Astrocyte (in vitro differentiated cells and primary cell): Measurements from ENCODE around the gene RMND1. TPM values are rescaled to one million over a fixed set of nuclear protein-coding genes. Genes with fewer than 3 reads are reported as not detected.

Experiments used
- DNase-seq: peaks from one replicate; pipeline ENCODE4 v3.0.0-alpha.2; 2010; ENCODE audit warnings: low read depth
- FAIRE-seq: peaks from 2 replicates; lab custom pipeline; 2011; peaks lifted over from hg19 to GRCh38; lab: Jason Lieb, UNC
- H2AFZ ChIP-seq: 2 replicates; pipeline ENCODE4 v1.6.0; 2012; ENCODE audit warnings: low read depth, low read length, inconsistent platforms
- H3K27ac ChIP-seq: 2 replicates; pipeline ENCODE4 v1.5.1; 2011; ENCODE audit warnings: low read depth, low read length, inconsistent platforms
- H3K27me3 ChIP-seq: 2 replicates; pipeline ENCODE4 v1.6.0; 2011; ENCODE audit warnings: low read length, inconsistent platforms; ENCODE audit not compliant: insufficient read depth
- H3K36me3 ChIP-seq: 2 replicates; pipeline ENCODE4 v1.5.1; 2011; ENCODE audit warnings: low read length, inconsistent platforms; ENCODE audit not compliant: insufficient read depth
- H3K4me1 ChIP-seq: 2 replicates; pipeline ENCODE4 v1.5.1; 2011; ENCODE audit warnings: low read length, inconsistent platforms; ENCODE audit not compliant: insufficient read depth
- H3K4me2 ChIP-seq: 2 replicates; pipeline ENCODE4 v1.6.0; 2012; ENCODE audit warnings: low read length, inconsistent platforms
- H3K4me3 ChIP-seq: 2 replicates; pipeline ENCODE4 v1.5.1; 2011; ENCODE audit warnings: low read depth, mild to moderate bottlenecking, low read length, inconsistent platforms; ENCODE audit not compliant: insufficient read depth
- H3K79me2 ChIP-seq: 2 replicates; pipeline ENCODE4 v1.6.0; 2012; ENCODE audit warnings: mild to moderate bottlenecking, low read length, inconsistent platforms; ENCODE audit not compliant: insufficient read depth
- H3K9ac ChIP-seq: 2 replicates; pipeline ENCODE4 v1.6.0; 2012; ENCODE audit warnings: mild to moderate bottlenecking, low read length, inconsistent platforms
- H3K9me3 ChIP-seq: 2 replicates; pipeline ENCODE4 v1.5.1; 2012; ENCODE audit warnings: low read depth, mild to moderate bottlenecking, low read length, inconsistent platforms; ENCODE audit not compliant: insufficient read depth
- H4K20me1 ChIP-seq: 2 replicates; pipeline ENCODE4 v1.6.0; 2012; ENCODE audit warnings: low read length, inconsistent platforms; ENCODE audit not compliant: insufficient read depth
- H3K27ac Mint-ChIP-seq: one replicate; pipeline ENCODE4 v1.8.0; 2021; ENCODE audit warnings: mild to moderate bottlenecking, mixed read lengths; ENCODE audit not compliant: unreplicated experiment
- H3K27me3 Mint-ChIP-seq: one replicate; pipeline ENCODE4 v1.8.0; 2021; ENCODE audit warnings: low read depth, mixed read lengths; ENCODE audit not compliant: unreplicated experiment
- H3K36me3 Mint-ChIP-seq: one replicate; pipeline ENCODE4 v1.8.0; 2021; ENCODE audit warnings: low read depth, mixed read lengths; ENCODE audit not compliant: unreplicated experiment
- H3K4me1 Mint-ChIP-seq: one replicate; pipeline ENCODE4 v1.8.0; 2021; ENCODE audit warnings: low read depth, mixed read lengths; ENCODE audit not compliant: unreplicated experiment
- H3K4me3 Mint-ChIP-seq: one replicate; pipeline ENCODE4 v1.8.0; 2021; ENCODE audit warnings: mild to moderate bottlenecking, moderate library complexity, mixed read lengths; ENCODE audit not compliant: unreplicated experiment
- H3K9me3 Mint-ChIP-seq: one replicate; pipeline ENCODE4 v1.8.0; 2021; ENCODE audit warnings: mild to moderate bottlenecking, mixed read lengths; ENCODE audit not compliant: unreplicated experiment
- EZH2 ChIP-seq: IDR thresholded peaks from 2 replicates; pipeline ENCODE4 v1.6.1; 2012; ENCODE audit warnings: mild to moderate bottlenecking, low read length, inconsistent platforms; ENCODE audit not compliant: insufficient read depth
- total RNA-seq: library from RNA; stranded (reverse); gene quantifications from 2 replicates; pipeline ENCODE4 v1.2.1, GENCODE V29; 2021
- TF ChIP-seq, protein P1 (sequence below): IDR thresholded peaks from 2 replicates; pipeline ENCODE4 v1.5.1; 2011; ENCODE audit warnings: low read depth, mild to moderate bottlenecking, inconsistent platforms, low read length, moderate library complexity; ENCODE audit not compliant: insufficient read depth

Gene RMND1
- total RNA-seq, 1 donor from 2014 or later = 25.9 TPM

DNA sequence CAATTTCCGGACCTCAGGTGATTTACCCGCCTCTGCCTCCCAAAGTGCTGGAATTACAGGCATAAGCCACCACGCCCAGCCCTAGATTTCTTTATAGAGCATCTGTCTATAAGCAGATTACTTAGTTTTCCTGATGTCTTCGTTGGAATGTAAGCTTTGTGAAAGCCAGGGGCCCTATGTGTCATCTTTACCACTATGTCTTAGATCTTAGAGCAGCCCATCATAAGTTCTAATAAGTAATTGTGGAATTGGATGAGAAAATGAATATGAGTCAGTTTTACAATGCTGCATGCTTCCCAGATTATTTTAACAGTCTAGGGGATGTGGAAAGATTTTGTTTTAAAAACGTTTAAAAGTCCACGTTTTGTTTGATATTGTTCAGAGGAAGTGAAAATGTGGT is 51.5 kb downstream of the RMND1 start:
- Histone ChIP-seq H3K36me3 (peaks cover 3% of the 10 kb centered on the region), H3K4me3 (no peak overlapping the region), H4K20me1 (peaks cover 81% of the 10 kb centered on the region), H2AFZ (no peak overlapping the region), H3K4me1 (no peaks in the 10 kb centered on the region), H3K9me3 (no peaks in the 10 kb centered on the region), H3K27ac (no peak overlapping the region), H3K4me2 (peak overlapping the region; percentile 16), H3K79me2 (peaks cover 89% of the 10 kb centered on the region), H3K9ac (no peak overlapping the region), H3K27me3 (no peaks in the 10 kb centered on the region)
- no peak for TF ChIP-seq EZH2
- TF ChIP-seq, protein P1, sequence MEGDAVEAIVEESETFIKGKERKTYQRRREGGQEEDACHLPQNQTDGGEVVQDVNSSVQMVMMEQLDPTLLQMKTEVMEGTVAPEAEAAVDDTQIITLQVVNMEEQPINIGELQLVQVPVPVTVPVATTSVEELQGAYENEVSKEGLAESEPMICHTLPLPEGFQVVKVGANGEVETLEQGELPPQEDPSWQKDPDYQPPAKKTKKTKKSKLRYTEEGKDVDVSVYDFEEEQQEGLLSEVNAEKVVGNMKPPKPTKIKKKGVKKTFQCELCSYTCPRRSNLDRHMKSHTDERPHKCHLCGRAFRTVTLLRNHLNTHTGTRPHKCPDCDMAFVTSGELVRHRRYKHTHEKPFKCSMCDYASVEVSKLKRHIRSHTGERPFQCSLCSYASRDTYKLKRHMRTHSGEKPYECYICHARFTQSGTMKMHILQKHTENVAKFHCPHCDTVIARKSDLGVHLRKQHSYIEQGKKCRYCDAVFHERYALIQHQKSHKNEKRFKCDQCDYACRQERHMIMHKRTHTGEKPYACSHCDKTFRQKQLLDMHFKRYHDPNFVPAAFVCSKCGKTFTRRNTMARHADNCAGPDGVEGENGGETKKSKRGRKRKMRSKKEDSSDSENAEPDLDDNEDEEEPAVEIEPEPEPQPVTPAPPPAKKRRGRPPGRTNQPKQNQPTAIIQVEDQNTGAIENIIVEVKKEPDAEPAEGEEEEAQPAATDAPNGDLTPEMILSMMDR = no peak
- H3K27me3 Mint-ChIP-seq = no peaks in the 10 kb centered on the region
- H3K27ac Mint-ChIP-seq = no peak overlapping the region
- peaks cover 12% of the 10 kb centered on the region for H3K4me1 Mint-ChIP-seq
- DNase-seq (peak; percentile 65), FAIRE-seq (no peak)
- peaks cover 11% of the 10 kb centered on the region for H3K36me3 Mint-ChIP-seq
- H3K4me3 Mint-ChIP-seq = no peak overlapping the region
- H3K9me3 Mint-ChIP-seq = no peaks in the 10 kb centered on the region

DNA sequence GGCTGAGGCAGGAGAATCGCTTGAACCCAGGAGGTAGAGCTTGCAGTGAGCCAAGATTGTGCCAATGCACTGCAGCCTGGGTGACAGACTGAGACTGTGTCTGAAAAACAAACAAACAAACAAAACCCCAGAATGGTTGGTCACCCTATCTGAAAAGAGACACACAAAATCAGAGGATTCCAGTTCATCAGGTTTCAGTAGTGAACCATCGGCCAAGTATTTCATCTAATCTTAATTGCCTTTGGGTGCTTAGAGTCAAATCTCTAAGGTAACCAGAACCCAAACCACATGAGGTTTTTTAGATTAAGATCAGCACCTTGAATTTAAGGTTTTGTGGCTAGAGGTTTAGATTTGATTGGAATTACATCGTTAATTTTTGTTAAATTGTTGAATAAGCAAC is 52.2 kb downstream of the RMND1 start:
- TF ChIP-seq EZH2 = no peak
- TF ChIP-seq, protein P1 = no peak
- no peak overlapping the region for H3K27ac ChIP-seq
- no peaks in the 10 kb centered on the region for H3K9me3 Mint-ChIP-seq
- H3K4me1 Mint-ChIP-seq = peaks cover 16% of the 10 kb centered on the region
- H3K4me3 Mint-ChIP-seq = no peak overlapping the region
- no peak overlapping the region for H3K9ac ChIP-seq
- H3K27me3 Mint-ChIP-seq = no peaks in the 10 kb centered on the region
- no peak for FAIRE-seq
- peaks cover 97% of the 10 kb centered on the region for H3K79me2 ChIP-seq
- no peak overlapping the region for H3K4me2 ChIP-seq
- H4K20me1 ChIP-seq = peaks cover 88% of the 10 kb centered on the region
- no peak overlapping the region for H2AFZ ChIP-seq
- H3K9me3 ChIP-seq = no peaks in the 10 kb centered on the region
- H3K4me3 ChIP-seq = no peak overlapping the region
- peak; percentile 45 for DNase-seq
- peaks cover 11% of the 10 kb centered on the region for H3K36me3 Mint-ChIP-seq
- H3K27me3 ChIP-seq = no peaks in the 10 kb centered on the region
- peak overlapping the region; percentile 41 for H3K27ac Mint-ChIP-seq
- H3K36me3 ChIP-seq = peaks cover 6% of the 10 kb centered on the region
- no peaks in the 10 kb centered on the region for H3K4me1 ChIP-seq

DNA sequence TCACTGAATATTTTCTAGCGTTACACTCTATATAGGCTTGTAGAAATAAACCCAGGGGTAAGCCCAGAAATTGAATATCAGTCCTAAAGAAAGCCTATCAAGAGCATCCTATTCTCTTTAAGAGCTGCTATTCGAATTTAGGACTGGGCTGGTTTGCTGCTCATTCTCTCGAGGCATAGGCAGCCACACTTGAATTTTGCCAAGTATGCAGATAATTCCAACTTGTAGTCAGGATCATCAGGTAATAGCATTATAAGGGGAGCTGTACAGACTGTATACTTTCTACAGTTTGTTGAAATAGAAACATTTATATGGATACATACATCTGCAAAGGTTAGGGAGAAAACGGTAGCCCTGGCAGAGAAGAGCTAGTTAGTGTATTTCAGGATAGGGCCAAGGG is 58.5 kb downstream of the RMND1 start:
- H3K4me1 ChIP-seq = peaks cover 31% of the 10 kb centered on the region
- peak overlapping the region; percentile 80 for H3K4me3 ChIP-seq
- H3K79me2 ChIP-seq = peaks cover 83% of the 10 kb centered on the region
- Mint-ChIP-seq H3K27ac (peak overlapping the region; percentile 15), H3K36me3 (peaks cover 6% of the 10 kb centered on the region), H3K27me3 (no peaks in the 10 kb centered on the region), H3K9me3 (no peaks in the 10 kb centered on the region), H3K4me1 (peaks cover 27% of the 10 kb centered on the region), H3K4me3 (peak overlapping the region; percentile 93)
- H3K27ac ChIP-seq = no peak overlapping the region
- no peaks in the 10 kb centered on the region for H3K27me3 ChIP-seq
- peak overlapping the region; percentile 89 for H3K4me2 ChIP-seq
- H3K9ac ChIP-seq = peak overlapping the region; percentile 75
- DNase-seq = no peak
- H3K36me3 ChIP-seq = peaks cover 3% of the 10 kb centered on the region
- TF ChIP-seq, protein P1 = no peak
- no peak for TF ChIP-seq EZH2
- H2AFZ ChIP-seq = no peak overlapping the region
- FAIRE-seq = no peak
- H3K9me3 ChIP-seq = no peaks in the 10 kb centered on the region
- H4K20me1 ChIP-seq = peaks cover 67% of the 10 kb centered on the region
